GM18505 (cell line): Measurements from ENCODE around the gene TAC1.
"Not testable (repeated sequence)": the region's sequence is repeated elsewhere in the genome, so short reads cannot be mapped to it uniquely, and the experiment has no call there.

ENCODE experiments used
- ATAC-seq: cut with Tn5 transposase; IDR thresholded peaks from one replicate; pipeline ENCODE4 v1.9.1; 2021; ENCODE audit not compliant: unreplicated experiment
- POLR2A ChIP-seq: IDR thresholded peaks from 4 replicates; pipeline ENCODE4 v1.6.1; 2011; ENCODE audit warnings: borderline replicate concordance; ENCODE audit not compliant: insufficient read depth, insufficient read length; ENCODE audit errors: extremely low read depth

Gene TAC1

DNA sequence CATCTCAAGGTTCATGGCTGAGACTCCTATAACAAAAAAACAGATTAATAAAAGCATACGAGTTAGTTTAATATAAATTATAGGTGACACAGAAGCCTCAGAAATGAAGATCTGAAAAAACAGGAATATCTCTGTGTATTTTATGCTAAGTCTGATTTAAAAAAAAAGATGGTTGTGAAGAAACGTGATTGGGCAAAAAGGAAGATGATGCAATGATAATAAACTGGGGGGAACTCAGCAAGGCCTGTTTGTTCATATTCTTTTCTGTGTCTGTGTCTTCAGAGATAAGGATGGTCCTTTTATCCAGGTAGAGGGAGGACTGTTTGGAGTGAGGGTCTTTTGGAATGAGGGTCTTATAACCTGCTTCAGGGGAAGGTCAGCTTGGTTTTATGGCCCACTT, 25.9 kb downstream of the TAC1 start:
- ATAC-seq = no peak
- no peak for TF ChIP-seq POLR2A

DNA sequence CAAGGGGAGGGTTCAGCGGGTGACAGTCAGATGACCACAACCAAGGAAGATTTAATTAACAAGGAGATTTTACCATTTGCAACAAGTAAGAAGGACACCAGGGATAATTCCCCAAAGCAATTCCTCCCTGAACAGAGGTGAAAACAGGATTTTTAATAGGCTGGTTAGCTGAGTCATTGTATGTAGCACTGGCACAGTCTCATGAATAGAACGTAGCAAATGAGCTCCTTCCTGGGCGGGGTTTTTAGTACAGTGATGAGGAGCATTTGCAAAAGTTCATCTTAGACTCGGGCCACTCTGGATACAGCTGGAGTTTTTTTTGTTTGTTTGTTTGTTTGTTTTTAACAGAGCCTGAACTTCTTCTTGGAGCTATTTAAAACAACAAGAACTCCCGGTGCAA, 39.0 kb downstream of the TAC1 start:
- no peak for ATAC-seq
- no peak for TF ChIP-seq POLR2A

DNA sequence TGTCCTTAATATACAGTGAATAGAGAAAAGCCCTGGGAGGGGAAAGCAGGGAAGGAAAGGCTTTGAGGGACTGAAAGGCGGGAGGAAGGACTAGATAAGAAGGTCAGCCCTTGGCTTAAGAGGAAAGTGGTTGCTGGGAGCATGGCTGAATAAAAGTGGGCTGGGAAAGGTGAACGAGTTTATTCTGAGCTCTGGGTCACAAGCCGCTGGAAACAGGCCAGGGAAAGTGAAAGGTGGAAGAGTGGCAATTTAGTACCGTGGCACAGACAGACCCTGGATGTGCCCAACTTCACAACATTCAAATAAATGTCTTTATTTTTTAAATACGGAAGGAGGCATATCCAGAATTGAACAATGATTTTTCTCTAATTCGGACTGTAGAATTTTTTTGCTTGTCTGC, 39.7 kb downstream of the TAC1 start:
- no peak for TF ChIP-seq POLR2A
- ATAC-seq = no peak

DNA sequence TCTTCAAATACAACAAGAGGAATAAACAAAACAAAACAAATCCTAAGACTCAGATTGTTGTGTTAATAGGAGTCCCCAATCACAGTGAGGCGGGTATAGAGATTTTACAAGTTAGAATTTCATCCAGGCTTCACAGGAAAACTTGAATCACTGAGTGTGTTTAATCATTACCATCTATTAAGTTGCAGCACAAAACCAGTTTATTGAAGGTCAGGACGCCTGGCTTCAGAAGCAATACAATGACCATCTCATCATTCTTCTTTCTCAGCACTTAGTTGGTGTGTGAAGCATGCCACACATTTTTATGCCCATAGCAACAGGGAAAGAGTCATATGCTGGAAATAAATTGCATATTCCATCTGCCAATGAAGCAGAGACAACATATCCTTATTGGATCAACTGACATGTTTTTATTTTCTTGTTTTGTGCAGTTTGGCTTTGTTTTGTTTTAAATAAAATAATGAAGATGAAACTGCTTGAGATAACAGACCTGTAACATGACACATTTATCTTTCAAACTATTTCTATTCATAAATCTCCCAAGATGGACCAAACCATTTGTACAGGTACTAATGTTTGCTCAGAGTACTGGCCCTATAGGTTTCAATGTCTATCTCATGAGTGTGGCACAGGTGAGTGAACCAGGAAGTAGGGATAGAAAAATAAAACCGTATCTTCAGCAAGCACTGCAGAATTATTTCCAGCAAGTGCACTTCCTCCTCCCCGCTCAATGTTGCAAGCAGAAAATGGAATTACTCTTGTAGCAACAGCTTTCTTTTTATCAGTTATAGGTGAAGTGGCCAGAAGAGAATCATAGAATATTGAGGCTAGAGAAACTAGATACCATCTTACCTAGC, 40.4 kb downstream of the TAC1 start:
- ATAC-seq = no peak
- no peak for TF ChIP-seq POLR2A

DNA sequence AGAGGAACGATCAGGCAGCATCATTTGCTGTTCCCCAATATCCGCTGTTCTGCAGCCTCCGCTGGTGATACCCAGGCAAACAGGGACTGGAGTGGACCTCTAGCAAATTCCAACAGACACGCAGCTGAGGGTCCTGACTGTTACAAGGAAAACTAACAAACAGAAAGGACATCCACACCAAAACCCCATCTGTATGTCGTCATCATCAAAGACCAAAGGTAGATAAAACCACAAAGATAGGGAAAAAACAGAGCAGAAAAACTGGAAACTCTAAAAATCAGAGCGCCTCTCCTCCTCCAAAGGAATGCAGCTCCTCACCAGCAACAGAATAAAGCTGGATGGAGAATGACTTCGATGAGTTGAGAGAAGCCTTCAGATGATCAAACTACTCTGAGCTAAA, 54.5 kb downstream of the TAC1 start:
- not testable (repeated sequence) for ATAC-seq
